Middle frontal gyrus (tissue), 1 donor: Measurements from ENCODE around the gene GPR157.
"Not testable (repeated sequence)": the region's sequence is repeated elsewhere in the genome, so short reads cannot be mapped to it uniquely, and the experiment has no call there.

ENCODE experiments used
- DNase-seq: peaks from one replicate; pipeline ENCODE4 v3.0.0-alpha.2; 2015; ENCODE audit warnings: low spot score; ENCODE audit errors: extremely low spot score

The GPR157 gene, protein sequence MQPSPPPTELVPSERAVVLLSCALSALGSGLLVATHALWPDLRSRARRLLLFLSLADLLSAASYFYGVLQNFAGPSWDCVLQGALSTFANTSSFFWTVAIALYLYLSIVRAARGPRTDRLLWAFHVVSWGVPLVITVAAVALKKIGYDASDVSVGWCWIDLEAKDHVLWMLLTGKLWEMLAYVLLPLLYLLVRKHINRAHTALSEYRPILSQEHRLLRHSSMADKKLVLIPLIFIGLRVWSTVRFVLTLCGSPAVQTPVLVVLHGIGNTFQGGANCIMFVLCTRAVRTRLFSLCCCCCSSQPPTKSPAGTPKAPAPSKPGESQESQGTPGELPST

DNA sequence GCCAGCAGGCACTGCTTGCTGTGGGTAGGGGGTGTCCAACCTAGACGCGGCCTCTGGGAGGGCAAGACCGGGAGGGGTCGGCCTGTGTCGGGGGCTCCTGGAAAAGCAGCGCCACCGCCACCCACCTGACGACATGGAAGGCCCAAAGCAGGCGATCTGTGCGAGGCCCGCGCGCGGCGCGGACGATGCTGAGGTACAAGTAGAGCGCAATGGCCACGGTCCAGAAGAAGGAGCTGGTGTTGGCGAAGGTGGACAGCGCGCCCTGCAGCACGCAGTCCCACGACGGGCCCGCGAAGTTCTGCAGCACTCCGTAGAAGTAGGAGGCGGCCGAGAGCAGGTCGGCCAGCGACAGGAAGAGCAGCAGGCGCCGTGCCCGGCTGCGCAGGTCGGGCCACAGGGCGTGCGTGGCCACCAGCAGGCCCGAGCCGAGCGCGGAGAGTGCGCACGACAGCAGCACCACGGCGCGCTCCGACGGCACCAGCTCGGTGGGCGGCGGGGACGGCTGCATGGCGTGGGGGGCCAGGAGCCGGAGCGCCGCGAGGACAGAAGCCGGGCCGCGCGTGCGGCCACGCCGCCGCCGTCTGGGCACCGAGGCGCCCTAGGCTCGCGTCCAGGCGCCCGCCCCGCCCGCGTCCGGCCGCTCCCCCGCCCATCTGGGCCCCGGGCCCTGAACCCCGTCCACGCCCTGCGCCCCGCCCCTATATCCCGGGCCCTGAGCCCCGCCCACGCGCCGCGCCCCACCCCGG, at the start of gene GPR157:
Gene GPR157, minus strand, starts transcription at position 583 of the 746 bp plus-strand sequence. Its CDS starts 75 bp downstream, at position 508.
- no peak for DNase-seq

DNA sequence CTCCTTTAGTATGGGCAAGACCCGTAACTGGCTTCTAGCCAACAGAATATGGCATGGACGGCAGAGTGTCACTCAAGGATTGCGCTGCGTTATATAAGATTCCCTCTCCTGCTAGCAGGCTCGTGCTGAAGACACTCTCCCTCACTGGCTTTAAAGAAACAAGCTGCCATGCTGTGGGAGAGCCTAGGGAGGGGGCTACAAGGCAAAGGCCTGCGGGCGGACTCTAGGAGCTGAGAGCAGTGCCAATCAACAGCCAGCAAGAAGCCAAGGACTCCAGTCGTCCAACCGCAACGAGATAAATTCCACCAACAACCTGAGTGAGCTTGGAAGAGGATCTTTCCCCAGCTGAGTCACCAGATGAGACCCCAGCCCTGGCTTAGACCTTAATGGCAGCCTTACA, 45.9 kb upstream of the GPR157 start:
- DNase-seq: no peak

DNA sequence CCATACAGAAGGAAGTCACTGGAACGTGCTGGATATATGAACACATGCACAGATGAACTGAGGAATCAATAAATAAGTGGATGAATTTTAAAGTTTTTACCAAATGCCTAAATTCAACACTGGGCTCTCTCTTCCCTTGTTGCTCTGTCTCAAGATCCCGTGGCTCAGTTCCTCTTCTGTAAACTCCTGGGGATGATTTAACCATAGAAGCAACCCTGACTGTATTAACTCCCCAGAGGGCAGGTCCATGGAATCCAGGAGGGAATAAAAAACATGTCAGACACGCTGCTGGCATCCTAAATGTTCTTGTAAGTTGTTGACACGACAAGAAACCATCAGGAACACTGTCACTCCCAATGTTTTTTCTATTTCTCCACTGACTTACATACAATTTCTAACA, 45.3 kb upstream of the GPR157 start:
- no peak for DNase-seq

DNA sequence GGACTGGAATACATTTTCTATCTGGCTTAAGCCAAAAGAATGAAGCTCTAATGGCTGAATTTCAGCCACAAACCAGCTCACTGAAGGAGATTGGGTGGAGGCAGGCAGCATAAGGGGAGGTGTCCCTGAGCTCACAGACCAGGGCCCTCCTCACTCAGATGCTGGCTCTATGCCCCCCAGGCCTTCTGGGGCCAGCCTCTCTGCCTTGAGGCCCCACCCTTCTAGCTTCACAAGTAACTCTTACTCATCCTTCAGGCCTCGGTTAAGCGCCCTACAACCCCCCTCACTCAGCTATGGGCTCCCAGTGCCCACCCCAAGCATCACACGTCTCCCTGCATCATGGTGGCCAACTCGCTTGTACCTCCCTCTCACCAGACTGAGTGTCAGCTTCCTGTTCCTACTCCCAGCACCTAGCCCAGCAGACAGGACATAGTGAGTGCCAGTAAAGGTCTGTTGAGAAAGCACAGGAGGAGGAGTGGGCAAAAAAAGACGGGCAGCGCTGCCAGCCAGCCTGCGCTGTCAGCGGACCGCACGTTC, 40.8 kb upstream of the GPR157 start:
- DNase-seq: no peak

- DNase-seq: no peak
Measured at GRCh38 chr1:9167638-9168037, 38.7 kb upstream of the GPR157 start.

- no peak for DNase-seq
Measured at GRCh38 chr1:9166289-9167235, 37.7 kb upstream of the GPR157 start.

DNA sequence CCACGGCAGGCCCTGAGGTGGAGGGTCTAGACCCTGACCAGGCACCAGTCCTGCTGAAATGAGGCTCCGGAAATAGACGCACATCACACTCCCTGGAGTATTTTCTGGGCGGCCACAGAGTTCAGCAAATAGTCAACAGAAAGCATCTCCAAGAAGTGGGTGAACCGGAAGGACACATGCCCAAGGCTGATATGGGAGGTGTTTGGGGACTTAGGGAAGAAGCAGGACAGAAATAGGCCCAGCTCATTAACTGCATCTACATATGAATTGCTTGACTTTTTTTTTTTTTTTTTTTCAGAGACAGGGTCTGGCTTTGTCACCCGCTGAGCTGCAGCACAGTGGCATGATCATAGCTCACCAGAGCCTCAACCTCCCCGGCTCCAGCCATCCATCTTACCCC, 36.5 kb upstream of the GPR157 start:
- DNase-seq: no peak

DNA sequence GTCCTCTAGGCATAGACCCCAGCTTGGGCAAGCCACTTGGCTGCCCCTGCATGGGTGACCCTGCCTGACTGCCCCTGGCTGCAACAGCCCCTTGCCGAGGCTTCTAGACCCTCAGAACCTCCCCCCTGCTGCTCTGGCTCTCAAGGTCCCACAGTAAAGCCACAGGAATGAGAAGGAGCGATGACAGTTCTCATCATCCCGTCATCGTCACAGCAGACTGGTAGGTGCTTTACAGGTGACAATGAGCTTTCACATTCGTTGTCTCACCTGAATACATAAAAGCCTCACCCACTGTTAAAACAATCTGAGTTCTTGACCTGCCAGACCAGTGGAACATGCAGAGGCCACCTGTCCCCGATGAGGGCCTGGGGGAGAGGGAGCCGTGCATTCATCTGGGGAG, 36.0 kb upstream of the GPR157 start:
- DNase-seq: no peak

GRCh38 chr1:9164532-9164900, 35.6 kb upstream of the GPR157 start:
- no peak for DNase-seq

- no peak for DNase-seq
Measured at GRCh38 chr1:9161963-9162362, 33.1 kb upstream of the GPR157 start.

GRCh38 chr1:9161342-9161741, 32.4 kb upstream of the GPR157 start:
- DNase-seq: no peak

- DNase-seq: no peak
Measured at GRCh38 chr1:9160079-9160717, 31.3 kb upstream of the GPR157 start.

DNA sequence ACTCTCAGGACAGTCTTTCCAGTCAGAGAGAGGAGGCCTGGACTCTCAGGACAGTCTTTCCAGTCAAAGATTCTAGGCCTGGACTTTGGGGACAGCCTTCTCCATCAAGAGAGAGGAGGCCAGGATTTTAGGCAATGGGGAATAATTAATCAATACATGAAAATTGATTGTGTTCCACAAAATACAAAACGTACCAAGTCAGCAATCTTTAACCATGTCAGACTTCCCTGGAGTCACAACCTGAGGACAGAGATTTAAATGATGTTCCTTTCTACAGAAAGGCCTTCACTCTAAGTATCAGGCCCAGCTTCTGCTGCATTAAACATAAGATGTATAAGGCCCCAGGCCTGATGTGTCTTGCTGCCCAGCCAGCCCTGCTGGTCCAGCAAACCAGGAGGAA, 27.0 kb upstream of the GPR157 start:
- DNase-seq: no peak

GRCh38 chr1:9155405-9155804, 26.5 kb upstream of the GPR157 start:
- not testable (repeated sequence) for DNase-seq

GRCh38 chr1:9153152-9153551, 24.2 kb upstream of the GPR157 start:
- DNase-seq: no peak

- no peak for DNase-seq
Measured at GRCh38 chr1:9152535-9152934, 23.6 kb upstream of the GPR157 start.

GRCh38 chr1:9151328-9151860, 22.5 kb upstream of the GPR157 start:
- DNase-seq: no peak

DNA sequence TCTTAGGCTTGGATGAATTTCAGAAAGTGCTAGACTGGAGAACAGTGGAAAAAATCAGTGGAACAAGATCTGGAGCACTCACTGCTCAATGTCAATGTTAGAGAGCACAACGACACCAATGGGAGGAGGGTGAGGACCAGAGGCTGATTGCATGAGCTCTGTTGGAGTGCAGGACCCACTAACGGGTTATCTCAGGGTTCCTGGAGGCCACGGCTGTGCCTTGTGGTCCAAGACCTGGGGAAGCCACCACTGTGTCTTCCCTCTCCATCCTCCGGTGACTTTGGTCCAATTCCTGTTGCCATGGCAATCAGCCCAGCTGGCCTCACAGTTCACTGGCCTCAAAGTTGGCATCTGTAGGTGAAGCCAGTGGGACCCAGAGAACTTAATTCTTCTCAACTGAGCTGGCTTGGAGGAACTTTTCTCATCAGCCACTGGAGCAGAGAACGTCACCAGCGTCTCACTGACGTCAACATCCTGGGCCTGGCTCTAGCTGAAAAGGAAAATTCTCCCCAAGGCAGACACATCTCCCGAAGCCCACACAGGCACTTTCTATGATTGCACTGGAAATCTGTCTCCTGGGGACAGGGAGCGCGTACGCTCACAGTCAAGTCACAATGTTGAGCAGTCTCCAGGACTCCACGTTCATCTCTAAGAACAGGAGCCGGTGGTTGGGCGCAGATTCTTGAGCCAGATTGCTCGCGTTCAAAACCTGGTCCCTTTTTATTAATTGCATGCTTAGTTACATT, 21.9 kb upstream of the GPR157 start:
- DNase-seq: no peak

GRCh38 chr1:9149837-9150581, 21.1 kb upstream of the GPR157 start:
- no peak for DNase-seq
